NCI-H460 (cell line): ENCODE measurements around the gene ROBO4. TPM values are rescaled to one million over a fixed set of nuclear protein-coding genes. Genes with fewer than 3 reads are reported as not detected.

Source experiments
- DNase-seq: peaks from one replicate; pipeline ENCODE4 v3.0.0-alpha.2; 2016; ENCODE audit warnings: low read depth; ENCODE audit errors: extremely low read depth
- polyA plus RNA-seq: library from polyadenylated mRNA; depleted of rRNA; stranded (reverse); fragments of >200 nt; gene quantifications from 2 replicates; pipeline ENCODE4 v1.2.3, GENCODE V29; 2014; cell fraction: nucleus; rRNA removed
- total RNA-seq: library from RNA; depleted of rRNA; stranded (reverse); fragments of >200 nt; shearing (Covaris generic); gene quantifications from 2 replicates; pipeline ENCODE4 v1.2.3, GENCODE V29; 2014; rRNA removed

The ROBO4 gene
- not detected in 2 replicates for total RNA-seq
- polyA plus RNA-seq = not detected in 2 replicates

DNA sequence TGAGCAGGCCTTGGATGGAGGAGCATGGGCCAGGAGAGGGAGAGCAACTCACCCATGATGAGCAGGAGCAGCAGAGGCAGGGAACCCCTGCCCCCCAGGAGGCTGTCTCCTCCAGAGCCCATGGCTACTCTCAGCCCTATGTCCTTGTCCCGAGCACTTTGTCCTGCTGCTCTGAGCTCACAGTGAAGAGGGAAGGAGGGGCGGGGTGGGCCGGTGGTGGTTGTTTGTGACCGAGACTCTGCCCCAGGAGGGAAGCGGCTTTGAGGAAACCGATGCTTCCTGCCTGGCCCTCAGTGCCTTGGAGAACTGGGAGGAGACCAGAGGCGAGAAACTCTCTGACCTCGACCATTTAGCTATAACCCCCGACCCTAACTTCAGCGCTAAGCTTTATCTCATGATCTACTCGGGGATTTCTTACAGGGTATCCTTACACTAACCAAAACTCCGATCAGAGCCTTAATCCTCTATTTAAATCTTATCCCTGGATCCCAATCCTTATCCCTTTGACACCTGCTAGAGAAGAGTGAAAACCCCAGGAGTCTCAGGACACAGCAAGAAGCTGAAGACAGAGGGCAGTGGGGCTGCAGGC, at the start of gene ROBO4:
Gene ROBO4, minus strand, starts transcription at position 192 of the 589 bp plus-strand sequence. Its CDS starts 70 bp downstream, at position 122.
- DNase-seq = no peak

DNA sequence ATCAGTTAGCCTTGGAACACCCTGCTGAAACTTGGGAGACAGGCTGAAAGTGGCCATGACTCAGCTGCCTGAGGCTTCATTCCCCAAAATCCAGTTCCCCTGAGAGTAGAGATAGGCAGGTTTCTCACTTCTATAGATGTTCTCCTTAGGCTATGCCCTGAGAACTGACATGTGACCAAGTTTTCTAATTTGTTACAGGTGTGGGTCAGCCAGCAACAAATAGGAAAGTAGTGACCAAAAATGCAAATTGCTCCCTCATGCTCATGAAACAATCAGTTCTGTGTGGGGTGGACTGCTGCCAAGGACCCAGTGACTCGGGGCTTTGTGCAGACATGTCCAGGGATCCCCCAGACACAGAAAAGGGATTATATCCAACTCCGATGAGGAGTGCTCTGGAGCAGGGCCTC, 49.1 kb upstream of the ROBO4 start:
- DNase-seq = no peak

DNA sequence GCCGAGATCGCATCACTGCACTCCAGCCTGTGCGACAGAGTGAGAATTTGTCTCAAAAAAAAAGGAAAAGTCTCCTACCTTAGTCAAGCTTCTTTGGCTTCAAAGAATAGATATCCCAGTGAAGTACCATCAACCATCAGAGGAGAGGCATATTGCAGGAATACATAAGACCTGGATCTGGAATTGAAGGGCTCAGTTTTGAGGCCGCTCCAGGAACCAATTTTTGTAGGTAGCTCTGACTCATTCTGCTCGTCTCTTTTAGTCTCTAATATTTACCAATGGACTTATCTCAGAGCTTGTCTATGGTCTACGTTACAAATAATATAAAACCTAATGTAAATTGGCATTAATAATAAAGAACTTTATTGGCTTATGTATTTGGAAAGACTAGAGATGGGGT, 48.2 kb upstream of the ROBO4 start:
- DNase-seq = no peak

- no peak for DNase-seq
Measured at GRCh38 chr11:124944565-124944964, 46.9 kb upstream of the ROBO4 start.

DNA sequence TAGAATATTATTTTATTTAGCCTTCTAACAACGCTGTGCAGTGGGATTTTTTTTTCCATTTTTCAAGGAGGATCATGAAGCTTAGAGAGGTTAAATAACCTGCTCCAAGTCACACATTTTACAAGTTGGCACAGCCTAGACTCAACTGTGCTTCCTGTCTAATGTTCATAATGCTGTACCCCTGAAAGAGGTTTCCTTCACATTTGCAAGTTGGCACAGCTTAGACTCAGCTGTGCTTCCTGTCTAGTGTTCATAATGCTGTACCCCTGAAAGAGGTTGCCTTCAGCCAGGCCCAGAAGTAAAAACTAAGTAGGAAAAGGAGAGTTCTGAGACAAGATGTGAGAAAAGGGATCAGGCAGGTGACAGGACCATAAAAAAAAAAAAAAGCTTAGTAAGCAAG, 46.1 kb upstream of the ROBO4 start:
- no peak for DNase-seq

- DNase-seq = no peak
Measured at GRCh38 chr11:124943254-124943616, 45.6 kb upstream of the ROBO4 start.

DNA sequence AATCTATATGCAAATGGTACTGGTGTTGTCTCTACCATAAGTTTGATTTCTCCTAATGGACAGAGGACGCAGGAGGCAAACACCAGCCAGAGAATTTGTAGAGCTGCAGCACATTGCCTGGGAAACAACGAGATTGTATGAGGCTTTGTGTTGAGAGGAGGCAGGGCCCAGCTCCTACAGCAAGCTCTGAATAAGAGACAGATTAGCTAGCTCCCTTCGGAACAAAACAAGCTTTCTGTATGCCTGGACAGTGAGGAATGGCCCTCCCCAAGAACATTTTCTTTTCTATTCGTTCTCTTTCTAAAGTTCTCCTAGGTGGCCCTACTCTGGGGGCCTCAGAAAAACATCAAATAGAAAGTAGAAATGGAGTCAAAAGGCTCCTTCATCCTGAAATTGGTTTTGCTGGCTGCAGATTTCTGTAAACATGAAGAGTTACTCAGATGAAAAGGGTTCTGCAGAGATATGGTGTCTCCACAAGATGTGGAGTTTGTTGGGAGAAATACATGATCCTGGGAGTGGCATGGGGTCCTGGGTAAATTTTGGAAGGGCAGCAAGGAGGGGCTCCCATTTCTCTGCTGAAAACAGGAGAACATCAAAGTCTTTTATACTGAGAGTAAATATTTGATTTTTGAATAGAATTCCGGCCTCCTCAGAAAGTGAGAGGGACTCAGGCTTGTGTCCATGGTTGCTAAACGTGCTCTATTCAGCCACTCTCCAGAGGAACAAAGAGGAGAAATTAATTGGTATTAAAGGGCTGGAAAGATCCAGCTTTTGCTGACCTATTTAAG, 45.0 kb upstream of the ROBO4 start:
- no peak for DNase-seq

DNA sequence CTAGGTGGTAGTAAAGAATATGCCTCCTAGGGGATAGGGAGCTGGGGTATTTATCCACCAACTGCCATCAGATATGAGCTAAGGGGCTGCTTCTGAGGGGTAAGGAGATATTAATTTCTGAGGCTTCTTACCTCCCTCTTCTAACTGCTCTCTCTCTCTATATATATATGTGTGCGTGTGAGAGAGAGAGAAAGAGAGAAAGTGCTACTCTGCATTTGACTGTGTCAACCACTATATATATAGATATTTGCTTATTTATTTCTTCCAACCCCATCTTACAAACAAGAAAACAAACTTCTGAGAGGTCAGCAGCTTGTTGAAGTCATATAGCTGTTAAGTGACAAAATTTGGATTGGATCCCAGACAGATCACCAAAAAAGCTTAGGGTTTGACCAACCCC, 44.0 kb upstream of the ROBO4 start:
- DNase-seq = no peak

- DNase-seq = no peak
Measured at GRCh38 chr11:124938970-124939369, 41.3 kb upstream of the ROBO4 start.

DNA sequence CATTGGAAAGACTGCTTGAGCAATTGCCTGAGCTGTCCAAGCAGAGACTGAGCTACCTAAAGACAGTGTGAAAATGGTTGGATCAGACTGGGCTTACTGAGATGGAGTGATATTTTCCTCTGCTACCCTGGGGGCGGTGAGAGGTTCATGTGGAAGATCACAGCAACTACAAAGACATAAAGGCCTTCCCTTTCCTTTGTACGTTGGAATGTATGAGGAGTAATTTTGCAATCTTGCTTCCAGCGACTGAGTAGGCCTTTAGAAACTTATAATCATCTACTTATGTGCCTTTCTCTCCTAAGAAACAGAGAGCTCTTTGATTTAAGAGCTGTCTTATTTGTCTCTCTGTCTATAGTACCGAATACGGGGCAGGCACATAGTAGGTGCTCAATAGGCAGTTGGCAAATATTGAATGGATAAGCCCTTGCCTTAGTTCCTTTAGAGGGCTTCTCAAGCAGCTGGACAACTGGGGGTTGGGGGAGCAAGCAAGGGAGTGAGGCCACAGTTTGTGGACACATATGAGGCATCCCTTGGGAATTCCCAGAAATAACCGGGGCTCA, 40.6 kb upstream of the ROBO4 start:
- DNase-seq = no peak

- no peak for DNase-seq
Measured at GRCh38 chr11:124937336-124937935, 39.8 kb upstream of the ROBO4 start.

DNA sequence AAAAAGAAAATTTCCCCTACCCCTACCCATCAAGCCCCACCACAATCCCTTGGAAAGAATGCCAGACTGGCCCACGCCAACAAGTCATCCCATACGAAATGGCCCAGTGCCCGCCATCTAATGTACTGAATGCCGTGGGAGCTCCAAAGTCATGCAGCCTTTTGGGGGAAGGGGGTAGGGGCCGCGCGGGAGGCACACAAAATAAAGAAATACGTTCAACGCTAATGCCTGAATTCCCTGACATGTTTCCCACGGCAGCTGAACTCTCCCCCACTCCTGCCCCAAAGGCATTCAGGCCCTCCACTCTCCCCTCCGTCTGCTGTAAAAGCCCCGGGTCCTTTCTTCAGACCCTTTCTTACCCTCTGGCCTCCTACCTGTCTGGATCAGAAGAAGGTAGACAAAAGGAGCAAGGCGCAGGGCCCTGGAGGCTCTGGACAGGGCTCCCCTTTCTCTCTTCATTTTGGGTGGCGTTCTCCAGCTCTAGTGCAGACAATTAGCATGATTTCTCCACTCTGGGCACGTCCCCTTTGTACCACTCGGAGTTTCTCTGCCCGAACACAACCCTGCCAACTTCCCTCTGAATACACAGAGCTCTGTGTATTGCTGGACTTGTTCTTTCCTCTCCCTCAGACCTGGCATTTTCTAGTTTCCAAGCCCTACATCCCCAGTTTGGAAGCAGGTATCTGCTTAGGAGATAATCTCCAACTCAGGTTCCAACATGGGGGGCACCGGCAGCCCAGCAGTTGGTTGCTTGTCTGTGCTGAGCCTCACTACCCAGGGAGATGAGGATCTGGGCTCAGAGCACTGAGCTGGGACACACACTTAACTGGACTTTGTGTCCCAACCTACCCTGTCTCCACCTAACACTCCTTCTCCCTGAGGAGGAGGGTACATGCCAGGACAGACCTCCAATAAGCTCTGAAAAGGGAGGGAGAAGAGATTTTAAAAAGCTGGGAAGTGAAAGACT, 38.2 kb upstream of the ROBO4 start, which contains the start of gene HEPACAM:
Gene HEPACAM, minus strand, starts transcription at position 500 of the 967 bp plus-strand sequence. Its CDS starts 41 bp downstream, at position 459.
- no peak for DNase-seq

GRCh38 chr11:124934862-124935547, 37.3 kb upstream of the ROBO4 start:
- DNase-seq = no peak

DNA sequence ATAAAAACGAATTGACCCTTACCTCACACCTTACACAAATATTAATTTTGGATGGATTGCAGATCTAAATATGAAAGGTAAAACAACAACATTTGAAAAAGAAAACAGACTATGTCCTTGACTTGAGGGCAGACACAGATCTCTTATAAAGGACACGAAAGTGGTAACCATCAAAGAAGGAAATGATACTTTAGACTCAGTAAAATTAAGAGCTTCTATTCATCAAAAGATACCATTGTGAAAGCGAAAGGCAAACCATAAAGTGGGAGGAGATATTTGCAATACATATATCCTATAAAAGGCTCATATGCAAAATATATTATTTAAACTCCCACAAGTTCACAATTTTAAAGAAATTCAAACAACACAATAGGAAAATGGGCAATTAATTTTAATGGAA, 33.1 kb upstream of the ROBO4 start:
- no peak for DNase-seq

DNA sequence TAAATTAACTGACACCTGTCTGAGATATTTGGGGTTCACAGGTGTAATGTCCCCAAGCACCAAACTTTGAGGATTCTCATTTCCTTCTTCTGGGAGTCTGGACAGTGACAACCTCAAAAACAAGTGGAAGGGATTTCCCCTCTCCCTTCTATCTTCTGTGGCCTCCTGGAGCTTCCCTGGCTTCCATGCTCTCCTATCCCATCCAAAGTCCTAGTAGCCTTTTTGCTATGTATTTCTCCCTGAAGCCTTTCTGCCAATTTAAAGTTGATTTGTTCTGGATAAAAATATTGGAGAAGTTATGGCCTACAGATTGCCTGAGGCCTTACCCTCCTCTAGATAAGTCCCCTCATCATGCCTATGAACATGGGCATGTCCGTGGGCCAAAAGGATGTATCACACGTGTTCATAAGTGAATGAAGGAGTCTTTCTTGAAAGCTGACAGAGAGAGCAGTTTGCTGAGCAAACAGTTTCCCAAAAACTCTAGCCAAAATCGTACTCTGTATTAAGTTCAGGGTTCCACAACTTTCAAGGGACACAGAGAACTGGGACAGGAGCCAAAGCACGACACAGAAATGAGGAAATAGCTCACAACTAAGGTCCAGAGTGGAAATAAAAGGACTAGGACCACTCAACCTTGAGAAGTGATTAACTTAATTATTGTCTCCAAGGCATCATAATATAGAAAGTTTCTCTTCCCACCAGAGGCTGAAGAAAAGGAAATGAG, 31.4 kb upstream of the ROBO4 start:
- no peak for DNase-seq

DNA sequence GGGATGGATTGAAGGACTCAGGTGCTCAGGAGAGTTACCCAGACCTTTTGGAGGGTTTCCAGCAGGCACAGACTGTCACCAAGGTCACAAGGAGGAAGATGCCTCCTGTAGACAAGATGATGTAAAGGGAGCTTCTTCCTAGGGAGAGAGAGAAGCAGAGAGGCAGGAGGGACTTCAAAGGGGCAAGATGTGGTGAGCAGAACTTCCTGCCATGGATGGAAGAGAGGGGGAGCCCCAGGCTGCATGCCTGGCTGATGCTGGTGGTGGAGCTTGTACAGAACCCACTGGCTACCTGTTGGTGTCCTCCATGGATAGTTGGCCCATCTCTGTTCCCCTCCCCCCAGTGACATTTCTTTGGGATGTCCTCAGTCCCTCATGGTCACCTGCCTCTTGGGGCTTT, 25.6 kb upstream of the ROBO4 start:
- no peak for DNase-seq

GRCh38 chr11:124922831-124923230, 25.2 kb upstream of the ROBO4 start:
- DNase-seq = no peak

DNA sequence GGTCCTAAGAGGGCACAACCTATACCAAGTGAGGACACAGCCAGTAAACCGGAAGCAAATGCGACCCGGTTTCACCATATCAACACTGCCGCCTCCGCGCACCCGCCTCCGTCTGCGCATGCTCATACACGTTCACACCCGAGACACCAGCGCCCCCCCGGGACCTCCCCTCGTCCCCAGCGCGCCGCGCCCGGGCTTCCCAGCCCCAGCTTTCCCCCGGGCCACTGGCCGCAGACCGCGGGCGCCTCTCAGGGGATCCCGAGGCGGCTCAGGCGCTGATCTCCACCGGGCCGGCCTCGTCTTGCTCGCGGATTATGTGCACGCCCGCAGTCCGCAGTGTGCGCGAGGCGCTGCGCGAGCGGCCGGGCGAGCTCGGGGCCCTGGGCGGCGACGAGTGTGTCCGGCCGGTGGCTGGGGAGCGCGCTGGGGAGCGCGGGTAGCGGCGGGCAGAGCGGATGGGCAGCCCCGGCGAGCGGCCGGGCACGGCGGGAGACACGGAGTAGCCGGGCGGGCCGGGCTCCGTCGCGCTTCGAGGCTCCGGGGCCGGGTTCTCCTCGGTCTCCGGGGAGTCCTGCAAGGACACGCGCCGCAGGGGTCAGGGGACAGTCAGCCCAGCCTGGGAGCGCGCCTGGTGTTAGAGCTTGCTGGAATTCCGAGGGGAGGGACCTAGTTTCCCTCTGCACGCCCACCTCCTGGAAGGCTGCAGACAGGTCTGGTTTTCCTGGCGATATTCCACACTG, 23.4 kb upstream of the ROBO4 start:
- no peak for DNase-seq
